T-helper 9 cell (primary cell): ENCODE measurements around the gene FAM222B.
"Not testable (repeated sequence)": the region's sequence is repeated elsewhere in the genome, so short reads cannot be mapped to it uniquely, and the experiment has no call there.

Source experiments
- DNase-seq: peaks from one replicate; pipeline ENCODE4 v3.0.0-alpha.2; 2020

Gene FAM222B

DNA sequence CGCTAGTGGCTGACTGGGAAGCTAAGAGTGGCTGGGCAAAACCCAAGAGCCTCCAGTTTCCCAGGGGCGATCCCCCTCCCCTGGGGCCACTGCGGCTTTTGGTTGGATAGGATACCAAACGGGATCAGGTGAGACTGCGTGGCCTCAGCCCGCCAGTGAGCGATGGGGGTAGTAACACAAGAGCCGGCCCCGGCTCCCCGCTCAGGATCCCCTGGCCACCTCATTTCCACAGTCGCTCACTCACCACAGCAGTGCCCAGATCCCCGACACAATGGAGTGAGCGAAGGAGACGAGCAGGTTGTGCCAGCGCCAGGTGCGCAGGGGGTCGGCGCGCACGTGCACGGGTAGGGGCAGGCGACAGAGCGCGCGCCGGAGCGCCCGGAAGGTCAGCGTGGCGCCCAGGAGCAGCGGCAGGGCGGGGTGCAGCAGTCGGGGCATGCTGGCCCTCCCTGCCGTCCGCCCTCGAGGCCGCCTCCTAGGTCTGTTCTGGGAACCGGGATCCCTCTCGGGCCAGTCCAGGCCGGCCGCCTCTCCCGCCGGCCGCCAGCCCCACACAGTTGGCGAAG lies 116.8 kb downstream of the FAM222B start:
- DNase-seq: no peak

DNA sequence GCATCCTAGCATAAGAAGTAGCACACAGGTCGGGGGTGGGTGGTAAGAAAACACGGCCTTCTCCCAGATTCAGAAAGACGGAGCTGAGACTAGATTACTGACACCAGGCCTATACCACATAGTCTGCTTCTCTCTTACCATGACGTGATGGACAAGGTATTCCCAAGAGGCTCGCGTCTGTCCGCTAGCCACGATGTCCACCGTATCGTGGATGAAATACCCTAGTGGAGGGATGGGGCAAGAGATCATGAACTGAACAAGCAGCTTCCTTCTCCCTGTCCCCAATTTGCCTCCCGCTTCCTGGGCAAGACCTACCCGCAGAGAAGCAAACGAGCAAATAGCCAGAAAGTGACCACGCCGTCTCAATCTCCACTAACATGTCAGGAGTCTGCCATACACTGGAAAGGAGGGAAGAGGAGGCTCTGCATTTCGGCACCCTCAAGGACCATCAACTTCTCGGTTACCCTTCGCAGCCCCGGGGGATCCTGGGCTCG lies 117.4 kb downstream of the FAM222B start:
- no peak for DNase-seq

GRCh38 chr17:28724500-28725165 lies 118.0 kb downstream of the FAM222B start:
- DNase-seq: no peak

DNA sequence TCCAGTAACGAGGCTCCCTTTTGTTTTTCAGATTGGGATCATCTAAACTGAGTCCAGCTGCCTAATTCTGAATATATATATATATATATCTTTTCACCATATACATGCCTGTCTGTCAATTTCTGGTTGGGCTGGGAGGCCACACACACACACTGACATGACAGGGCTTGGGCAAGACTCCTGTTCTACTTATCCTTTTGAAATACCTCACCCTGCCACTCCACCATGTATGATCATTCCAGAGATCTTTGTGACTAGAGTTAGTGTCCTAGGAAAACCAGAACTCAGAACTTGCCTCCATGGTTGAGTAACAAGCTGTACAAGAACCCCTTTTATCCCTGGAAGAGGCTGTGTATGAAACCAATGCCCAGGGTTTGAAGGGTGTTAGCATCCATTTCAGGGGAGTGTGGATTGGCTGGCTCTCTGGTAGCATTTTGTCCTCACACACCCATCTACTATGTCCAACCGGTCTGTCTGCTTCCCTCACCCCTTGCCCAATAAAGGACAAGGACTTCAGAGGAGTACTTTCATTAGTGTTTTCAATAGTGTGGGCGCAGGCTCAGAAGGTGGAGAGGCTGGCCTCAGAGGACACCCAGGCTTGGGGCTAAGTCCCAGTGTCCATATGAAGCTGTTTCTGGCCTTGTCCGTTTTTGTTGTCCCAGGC lies 118.6 kb downstream of the FAM222B start:
- DNase-seq: not testable (repeated sequence)

DNA sequence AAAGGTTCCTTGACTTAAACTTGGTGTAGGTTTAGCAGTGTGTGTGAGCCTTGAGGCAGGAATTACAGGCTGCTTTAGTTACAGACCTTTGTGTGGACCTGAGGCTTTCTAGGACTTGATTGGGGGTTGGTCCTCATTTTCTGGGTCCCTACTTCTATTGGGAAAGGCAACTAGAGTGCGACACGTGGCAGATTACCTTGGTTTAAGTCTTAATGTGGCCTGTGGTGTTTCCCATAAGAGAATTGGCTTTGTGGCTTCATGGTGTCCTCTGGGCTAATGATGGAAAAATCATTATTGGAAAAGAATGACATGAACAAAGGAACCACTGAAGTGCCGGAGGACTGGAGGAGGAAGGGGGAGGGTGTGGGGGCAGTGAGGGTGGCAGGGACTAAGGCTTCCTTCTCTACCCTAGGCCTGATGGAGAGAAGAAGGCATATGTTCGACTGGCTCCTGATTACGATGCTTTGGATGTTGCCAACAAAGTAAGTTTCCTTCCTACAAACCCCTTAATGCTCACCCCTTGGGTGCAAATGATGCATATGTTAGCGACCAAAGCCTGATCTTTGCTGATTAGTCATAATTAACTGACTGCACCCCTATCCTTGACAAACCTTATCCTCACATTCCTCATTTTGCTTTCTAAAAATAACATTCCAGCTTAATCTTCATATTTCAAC lies 119.3 kb downstream of the FAM222B start:
- DNase-seq: no peak

- no peak for DNase-seq
Observed at GRCh38 chr17:28722417-28723158, 120.0 kb downstream of the FAM222B start.

- DNase-seq: not testable (repeated sequence)
Observed at GRCh38 chr17:28720997-28721329, 121.6 kb downstream of the FAM222B start.

GRCh38 chr17:28720247-28720996 lies 122.2 kb downstream of the FAM222B start:
- no peak for DNase-seq

DNA sequence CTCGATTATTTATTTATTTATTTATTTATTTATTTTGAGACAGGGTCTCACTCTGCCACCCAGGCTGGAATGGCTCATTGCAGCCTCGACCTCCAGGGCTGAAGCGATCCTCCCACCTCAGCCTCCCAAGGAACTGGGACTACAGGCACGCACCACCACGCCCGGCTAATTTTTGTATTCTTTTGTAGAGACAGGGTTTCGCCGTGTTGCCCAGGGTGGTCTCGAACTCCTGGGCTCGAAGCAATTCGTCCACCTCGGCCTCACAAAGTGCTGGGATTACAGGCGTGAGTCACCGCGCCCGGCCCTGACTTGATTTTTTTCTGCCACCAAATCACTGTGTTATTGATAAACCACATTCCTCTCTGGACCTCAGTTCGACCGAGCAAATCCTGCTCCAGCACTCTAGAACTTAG lies 123.6 kb downstream of the FAM222B start:
- no peak for DNase-seq

GRCh38 chr17:28718333-28719020 lies 124.1 kb downstream of the FAM222B start:
- no peak for DNase-seq

- no peak for DNase-seq
Observed at GRCh38 chr17:28717578-28718332, 124.8 kb downstream of the FAM222B start, which contains the start of gene RAB34. Gene RAB34, minus strand, starts transcription at chr17:28717868. Its CDS starts 602 bp downstream, at chr17:28717266.

GRCh38 chr17:28716740-28717577 lies 125.6 kb downstream of the FAM222B start:
- DNase-seq: no peak

DNA sequence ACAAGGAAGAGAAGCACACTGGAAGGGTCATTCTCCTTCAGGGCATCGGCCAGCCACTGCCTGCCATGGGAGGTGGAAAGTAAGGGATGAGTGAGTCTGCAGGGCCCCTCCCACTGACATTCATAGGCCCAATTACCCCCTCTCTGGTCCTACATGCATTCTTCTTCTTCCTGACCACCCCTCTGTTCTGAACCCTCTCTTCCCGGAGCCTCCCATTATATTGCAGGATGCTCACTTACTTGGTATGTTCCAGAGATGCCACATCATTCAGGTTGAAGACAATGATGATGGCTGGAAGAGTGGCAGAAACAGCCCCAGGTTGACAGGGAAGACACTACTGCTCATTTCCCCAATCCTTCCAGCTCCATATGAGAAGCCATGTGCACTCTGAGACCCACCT lies 127.4 kb downstream of the FAM222B start:
- DNase-seq: no peak

DNA sequence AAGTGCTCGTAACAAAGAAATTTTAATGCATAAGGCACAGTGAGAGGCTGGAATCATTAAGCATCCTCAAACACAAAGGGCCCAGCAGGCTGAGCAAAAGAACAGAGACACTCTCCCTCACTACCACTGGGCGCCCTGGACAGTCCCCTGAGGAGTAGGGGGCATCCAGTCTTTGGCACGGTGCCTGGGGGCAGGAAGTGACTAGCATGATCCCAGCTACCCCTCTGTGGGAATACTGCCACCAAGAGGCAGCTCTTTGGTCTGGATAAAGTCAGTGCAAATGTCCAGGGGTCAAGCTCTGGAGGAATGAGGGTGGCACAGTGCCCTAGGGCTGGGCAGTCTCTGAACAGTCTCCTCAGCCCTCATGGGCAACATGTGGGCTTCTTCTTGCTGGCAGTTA lies 128.3 kb downstream of the FAM222B start:
- no peak for DNase-seq

GRCh38 chr17:28712705-28713415 lies 129.7 kb downstream of the FAM222B start:
- DNase-seq: no peak

DNA sequence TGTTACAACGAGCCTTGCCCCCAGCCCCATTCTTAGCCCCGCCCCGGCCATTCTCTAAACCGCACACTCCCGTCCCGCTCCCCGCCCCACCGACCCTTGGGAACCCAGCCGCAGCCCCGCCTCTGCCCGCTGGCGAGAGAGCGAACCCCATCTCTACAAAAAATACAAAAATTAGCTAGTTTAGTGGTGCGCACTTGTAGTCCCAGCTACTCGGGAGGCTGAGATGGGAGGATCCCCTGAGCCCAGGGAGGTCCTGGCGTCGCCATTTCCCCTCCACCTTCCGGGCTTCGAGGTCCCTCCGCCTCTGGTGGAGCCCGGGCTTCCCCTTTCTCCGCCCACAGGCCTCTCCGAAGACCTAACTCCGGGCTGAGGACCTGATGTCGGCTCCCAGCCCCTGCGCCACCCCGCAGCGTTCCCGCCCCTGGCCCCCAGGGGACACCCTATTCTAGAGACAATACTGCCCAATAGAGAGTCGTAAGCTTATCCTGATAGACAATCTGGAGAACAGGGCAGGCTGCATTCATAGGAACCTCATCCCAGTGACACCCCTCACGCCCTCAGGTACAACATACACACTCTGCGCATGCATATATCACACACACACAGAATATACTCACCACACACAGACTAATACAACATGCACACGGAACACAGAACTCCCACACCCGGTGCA lies 130.4 kb downstream of the FAM222B start:
- DNase-seq: peak; percentile 50

DNA sequence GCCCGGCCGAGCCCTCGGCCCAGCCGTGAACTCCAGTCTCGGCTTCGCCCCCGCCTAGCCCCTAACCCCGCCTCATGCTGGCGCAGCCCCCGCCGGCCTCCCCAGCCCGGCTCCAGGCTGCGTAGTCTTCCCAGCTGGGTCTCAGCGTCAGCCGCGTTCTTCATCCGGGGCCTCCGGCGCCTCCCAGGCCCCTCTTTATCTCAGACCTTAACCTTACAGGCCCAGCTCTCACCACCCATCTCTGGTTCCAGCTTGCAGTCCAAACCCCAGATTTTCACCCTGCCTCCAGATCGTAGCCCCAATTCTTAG lies 130.9 kb downstream of the FAM222B start, which contains the start of gene PROCA1:
PROCA1 (minus strand) TSS at position 166 of the 309 bp plus-strand sequence. CDS start 228 bp downstream, outside the sequence.
- peak; percentile 37 for DNase-seq
